ENCODE results near the gene CTNNA3.

CTNNA3 gene

GRCh38 chr10:65931291-65932070 is 1764.5 kb downstream of the CTNNA3 start:
- H3K4me3 ChIP-seq (ENCODE audit: low read depth in 1 of 2, low read length in 2 of 2) = no peak overlapping the region
- no peaks in the 10 kb centered on the region for H3K27me3 ChIP-seq (ENCODE audit: low read depth, low read length)
- H3K36me3 ChIP-seq (ENCODE audit: control insufficient read depth in 1 of 2, insufficient read depth in 2 of 2, low read length in 2 of 2) = no peaks in the 10 kb centered on the region
- H3K27ac ChIP-seq (ENCODE audit: low read length) = no peak overlapping the region
- H3K9me3 ChIP-seq (ENCODE audit: control insufficient read depth in 1 of 2, low read length in 2 of 2) = no peaks in the 10 kb centered on the region
- no peaks in the 10 kb centered on the region for H3K4me1 ChIP-seq (ENCODE audit: control insufficient read depth in 1 of 2, insufficient read depth in 2 of 2, low read length in 2 of 2)

GRCh38 chr10:65911151-65911835 is 1784.7 kb downstream of the CTNNA3 start:
- Histone ChIP-seq H3K4me3 (ENCODE audit: low read depth in 1 of 2, low read length in 2 of 2) (no peak overlapping the region), H3K9me3 (ENCODE audit: control insufficient read depth in 1 of 2, low read length in 2 of 2) (no peaks in the 10 kb centered on the region), H3K36me3 (ENCODE audit: control insufficient read depth in 1 of 2, insufficient read depth in 2 of 2, low read length in 2 of 2) (no peaks in the 10 kb centered on the region), H3K4me1 (ENCODE audit: control insufficient read depth in 1 of 2, insufficient read depth in 2 of 2, low read length in 2 of 2) (no peaks in the 10 kb centered on the region), H3K27me3 (ENCODE audit: low read depth, low read length) (no peaks in the 10 kb centered on the region), H3K27ac (ENCODE audit: low read length) (no peak overlapping the region)

GRCh38 chr10:65910209-65910608 is 1785.8 kb downstream of the CTNNA3 start:
- no peaks in the 10 kb centered on the region for H3K4me1 ChIP-seq (ENCODE audit: control insufficient read depth in 1 of 2, insufficient read depth in 2 of 2, low read length in 2 of 2)
- H3K27ac ChIP-seq (ENCODE audit: low read length) = no peak overlapping the region
- no peaks in the 10 kb centered on the region for H3K36me3 ChIP-seq (ENCODE audit: control insufficient read depth in 1 of 2, insufficient read depth in 2 of 2, low read length in 2 of 2)
- H3K27me3 ChIP-seq (ENCODE audit: low read depth, low read length) = no peaks in the 10 kb centered on the region
- H3K9me3 ChIP-seq (ENCODE audit: control insufficient read depth in 1 of 2, low read length in 2 of 2) = no peaks in the 10 kb centered on the region
- no peak overlapping the region for H3K4me3 ChIP-seq (ENCODE audit: low read depth in 1 of 2, low read length in 2 of 2)

GRCh38 chr10:65907199-65907712 is 1788.7 kb downstream of the CTNNA3 start:
- Histone ChIP-seq H3K36me3 (ENCODE audit: control insufficient read depth in 1 of 2, insufficient read depth in 2 of 2, low read length in 2 of 2) (no peaks in the 10 kb centered on the region), H3K4me1 (ENCODE audit: control insufficient read depth in 1 of 2, insufficient read depth in 2 of 2, low read length in 2 of 2) (no peaks in the 10 kb centered on the region), H3K27me3 (ENCODE audit: low read depth, low read length) (no peaks in the 10 kb centered on the region), H3K9me3 (ENCODE audit: control insufficient read depth in 1 of 2, low read length in 2 of 2) (no peaks in the 10 kb centered on the region), H3K27ac (ENCODE audit: low read length) (no peak overlapping the region), H3K4me3 (ENCODE audit: low read depth in 1 of 2, low read length in 2 of 2) (no peak overlapping the region)

- no peaks in the 10 kb centered on the region for H3K36me3 ChIP-seq (ENCODE audit: control insufficient read depth in 1 of 2, insufficient read depth in 2 of 2, low read length in 2 of 2)
Observed at GRCh38 chr10:65903620-65904019, 1792.4 kb downstream of the CTNNA3 start.

GRCh38 chr10:65900271-65900670 is 1795.7 kb downstream of the CTNNA3 start:
- no peaks in the 10 kb centered on the region for H3K4me1 ChIP-seq (ENCODE audit: control insufficient read depth in 1 of 2, insufficient read depth in 2 of 2, low read length in 2 of 2)
- no peaks in the 10 kb centered on the region for H3K36me3 ChIP-seq (ENCODE audit: control insufficient read depth in 1 of 2, insufficient read depth in 2 of 2, low read length in 2 of 2)
- H3K4me3 ChIP-seq (ENCODE audit: low read depth in 1 of 2, low read length in 2 of 2) = no peak overlapping the region
- no peaks in the 10 kb centered on the region for H3K27me3 ChIP-seq (ENCODE audit: low read depth, low read length)
- no peak overlapping the region for H3K27ac ChIP-seq (ENCODE audit: low read length)
- H3K9me3 ChIP-seq (ENCODE audit: control insufficient read depth in 1 of 2, low read length in 2 of 2) = no peaks in the 10 kb centered on the region

More at GRCh38 chr10:65903620-65904019, 1792.4 kb downstream of the CTNNA3 start:
- H3K4me3 ChIP-seq (ENCODE audit: low read depth in 1 of 2, low read length in 2 of 2) = no peak overlapping the region
- H3K4me1 ChIP-seq (ENCODE audit: control insufficient read depth in 1 of 2, insufficient read depth in 2 of 2, low read length in 2 of 2) = no peaks in the 10 kb centered on the region
- no peak overlapping the region for H3K27ac ChIP-seq (ENCODE audit: low read length)
- no peaks in the 10 kb centered on the region for H3K27me3 ChIP-seq (ENCODE audit: low read depth, low read length)
- no peaks in the 10 kb centered on the region for H3K9me3 ChIP-seq (ENCODE audit: control insufficient read depth in 1 of 2, low read length in 2 of 2)

GRCh38 chr10:65898055-65898454 is 1797.9 kb downstream of the CTNNA3 start:
- no peak overlapping the region for H3K4me3 ChIP-seq (ENCODE audit: low read depth in 1 of 2, low read length in 2 of 2)
- no peaks in the 10 kb centered on the region for H3K27me3 ChIP-seq (ENCODE audit: low read depth, low read length)
- no peaks in the 10 kb centered on the region for H3K4me1 ChIP-seq (ENCODE audit: control insufficient read depth in 1 of 2, insufficient read depth in 2 of 2, low read length in 2 of 2)
- H3K36me3 ChIP-seq (ENCODE audit: control insufficient read depth in 1 of 2, insufficient read depth in 2 of 2, low read length in 2 of 2) = no peaks in the 10 kb centered on the region
- H3K9me3 ChIP-seq (ENCODE audit: control insufficient read depth in 1 of 2, low read length in 2 of 2) = no peaks in the 10 kb centered on the region
- no peak overlapping the region for H3K27ac ChIP-seq (ENCODE audit: low read length)

GRCh38 chr10:65894961-65895360 is 1801.0 kb downstream of the CTNNA3 start:
- Histone ChIP-seq H3K4me3 (ENCODE audit: low read depth in 1 of 2, low read length in 2 of 2) (no peak overlapping the region), H3K4me1 (ENCODE audit: control insufficient read depth in 1 of 2, insufficient read depth in 2 of 2, low read length in 2 of 2) (no peaks in the 10 kb centered on the region), H3K27ac (ENCODE audit: low read length) (no peak overlapping the region), H3K27me3 (ENCODE audit: low read depth, low read length) (no peaks in the 10 kb centered on the region), H3K36me3 (ENCODE audit: control insufficient read depth in 1 of 2, insufficient read depth in 2 of 2, low read length in 2 of 2) (no peaks in the 10 kb centered on the region), H3K9me3 (ENCODE audit: control insufficient read depth in 1 of 2, low read length in 2 of 2) (no peaks in the 10 kb centered on the region)

GRCh38 chr10:65894379-65894778 is 1801.6 kb downstream of the CTNNA3 start:
- no peaks in the 10 kb centered on the region for H3K36me3 ChIP-seq (ENCODE audit: control insufficient read depth in 1 of 2, insufficient read depth in 2 of 2, low read length in 2 of 2)
- H3K27ac ChIP-seq (ENCODE audit: low read length) = no peak overlapping the region
- H3K9me3 ChIP-seq (ENCODE audit: control insufficient read depth in 1 of 2, low read length in 2 of 2) = no peaks in the 10 kb centered on the region
- H3K27me3 ChIP-seq (ENCODE audit: low read depth, low read length) = no peaks in the 10 kb centered on the region
- H3K4me1 ChIP-seq (ENCODE audit: control insufficient read depth in 1 of 2, insufficient read depth in 2 of 2, low read length in 2 of 2) = no peaks in the 10 kb centered on the region
- H3K4me3 ChIP-seq (ENCODE audit: low read depth in 1 of 2, low read length in 2 of 2) = no peak overlapping the region

- Histone ChIP-seq H3K27ac (ENCODE audit: low read length) (no peak overlapping the region), H3K27me3 (ENCODE audit: low read depth, low read length) (no peaks in the 10 kb centered on the region), H3K4me3 (ENCODE audit: low read depth in 1 of 2, low read length in 2 of 2) (no peak overlapping the region), H3K36me3 (ENCODE audit: control insufficient read depth in 1 of 2, insufficient read depth in 2 of 2, low read length in 2 of 2) (no peaks in the 10 kb centered on the region), H3K4me1 (ENCODE audit: control insufficient read depth in 1 of 2, insufficient read depth in 2 of 2, low read length in 2 of 2) (no peaks in the 10 kb centered on the region), H3K9me3 (ENCODE audit: control insufficient read depth in 1 of 2, low read length in 2 of 2) (no peaks in the 10 kb centered on the region)
Observed at GRCh38 chr10:65893676-65894075, 1802.3 kb downstream of the CTNNA3 start.

GRCh38 chr10:65892284-65892683 is 1803.7 kb downstream of the CTNNA3 start:
- no peak overlapping the region for H3K4me3 ChIP-seq (ENCODE audit: low read depth in 1 of 2, low read length in 2 of 2)
- H3K27me3 ChIP-seq (ENCODE audit: low read depth, low read length) = no peaks in the 10 kb centered on the region
- no peaks in the 10 kb centered on the region for H3K36me3 ChIP-seq (ENCODE audit: control insufficient read depth in 1 of 2, insufficient read depth in 2 of 2, low read length in 2 of 2)
- H3K4me1 ChIP-seq (ENCODE audit: control insufficient read depth in 1 of 2, insufficient read depth in 2 of 2, low read length in 2 of 2) = no peaks in the 10 kb centered on the region
- no peaks in the 10 kb centered on the region for H3K9me3 ChIP-seq (ENCODE audit: control insufficient read depth in 1 of 2, low read length in 2 of 2)
- no peak overlapping the region for H3K27ac ChIP-seq (ENCODE audit: low read length)

Measured in muscle layer of duodenum (tissue), 2 donors.